NK-92 treated with Interleukin-12 subunit alpha and Interleukin-12 subunit beta, amount 100 ng/mL, for 24 hours (cell line): ENCODE results near the gene PCTP.

Source experiments
- DNase-seq: peaks from one replicate; lab custom pipeline; 2025; lab: John Stamatoyannopoulos, UW

Gene PCTP

DNA sequence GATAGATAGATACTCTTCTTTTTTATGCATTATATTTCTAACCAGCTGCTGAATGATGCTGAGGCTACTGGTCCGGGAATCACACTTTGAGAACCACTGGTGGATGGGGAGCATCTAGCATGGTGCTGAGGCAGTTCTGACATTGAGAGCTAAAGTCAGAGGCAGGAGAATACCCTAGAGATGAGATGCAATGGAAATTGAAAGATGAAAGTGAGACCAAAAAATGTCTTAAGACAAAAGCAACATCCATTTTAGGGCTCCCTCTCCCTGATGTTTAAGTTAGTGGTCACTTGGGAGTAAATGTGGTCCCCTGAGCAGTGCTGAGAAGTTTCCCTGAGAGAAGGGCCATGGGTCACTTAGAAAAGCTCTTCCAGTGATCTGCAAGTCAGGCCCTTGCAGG is 6.8 kb downstream of the PCTP start:
- no peak for DNase-seq

DNA sequence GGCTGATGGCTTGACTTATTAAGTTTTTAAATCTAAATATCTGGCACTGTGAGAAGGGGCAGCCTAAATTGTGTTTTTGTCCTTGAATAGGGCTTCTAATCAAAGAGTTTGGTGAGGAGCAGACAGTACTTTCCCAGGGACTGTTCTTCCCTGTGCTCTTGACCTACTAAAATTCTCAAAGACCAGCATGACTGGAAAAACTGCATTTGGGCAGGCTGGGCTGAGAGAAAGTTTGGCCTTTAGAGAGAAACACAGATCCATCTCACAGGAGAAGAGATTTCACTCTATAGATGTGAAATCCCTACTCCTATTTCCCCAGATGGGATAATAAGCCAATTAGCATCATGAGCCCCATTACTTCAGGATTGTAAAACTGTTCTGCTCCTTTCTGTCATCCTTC is 7.3 kb downstream of the PCTP start:
- no peak for DNase-seq

DNA sequence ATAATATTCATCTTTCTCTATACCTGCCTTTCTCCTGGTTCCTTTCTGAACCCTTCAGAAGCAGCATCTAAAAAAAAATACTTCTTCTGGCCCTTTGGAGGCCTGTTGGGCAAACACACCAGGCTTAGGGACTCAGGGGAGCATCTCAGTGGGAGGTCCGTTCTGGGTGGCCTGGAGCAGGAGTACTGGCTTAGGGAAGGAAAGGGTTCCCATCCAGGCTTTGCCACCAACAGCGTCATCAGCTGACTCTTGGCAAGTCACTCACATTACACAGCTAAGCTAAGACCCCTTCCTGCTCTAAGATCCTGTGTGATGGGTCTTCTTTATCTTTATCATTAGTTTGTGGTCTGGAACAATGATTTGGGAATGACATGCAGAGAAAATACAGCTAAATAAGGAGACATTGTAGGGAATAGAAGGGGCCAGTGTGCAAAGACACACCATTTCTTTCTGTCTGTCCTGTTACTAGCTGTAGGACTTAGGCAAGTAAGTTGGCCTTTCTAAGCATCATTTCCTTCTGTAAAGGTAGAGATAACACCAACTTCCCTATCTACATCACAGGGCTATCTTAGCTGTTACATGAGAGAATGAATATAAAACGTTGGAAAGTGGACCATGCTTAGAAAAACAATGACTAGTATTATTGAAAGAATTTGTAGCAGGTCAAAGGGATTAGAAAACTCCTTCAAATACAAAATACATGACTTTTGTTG is 9.9 kb downstream of the PCTP start:
- DNase-seq: no peak

DNA sequence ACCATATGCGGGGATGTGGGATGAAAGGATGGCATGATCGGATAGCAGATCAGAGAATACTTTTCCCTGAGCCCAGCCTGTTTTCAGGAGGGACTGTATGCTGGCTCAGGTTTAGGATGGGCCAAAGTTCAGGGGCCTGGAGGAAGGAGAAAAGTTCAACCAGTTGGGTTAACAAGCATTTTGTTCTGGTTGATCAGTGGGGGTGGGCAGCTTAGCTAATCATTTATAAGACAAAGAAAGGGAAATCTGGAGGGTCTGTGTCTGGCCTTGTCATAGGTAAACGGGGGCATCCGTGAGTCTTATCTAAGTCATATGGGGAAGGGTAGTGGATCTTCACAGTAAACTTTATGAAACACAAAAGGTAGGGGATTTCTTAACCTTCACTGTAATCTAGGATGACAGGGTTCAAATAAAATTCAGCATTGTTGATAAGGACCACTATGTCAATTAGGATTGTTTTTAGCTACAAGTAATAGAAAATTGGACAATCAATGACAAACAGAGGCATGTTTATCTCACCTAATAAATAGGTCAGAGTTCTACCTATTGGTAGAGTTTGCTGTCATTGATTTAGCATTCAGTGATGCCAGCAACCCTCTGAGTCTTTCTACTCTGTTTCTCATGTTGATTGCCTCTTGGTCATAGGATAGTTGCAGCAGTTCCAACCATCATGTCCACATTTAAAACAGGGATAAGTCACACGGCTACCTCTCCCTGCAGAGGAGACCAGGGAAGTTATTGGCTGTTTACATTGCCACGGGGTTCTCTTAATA is 11.4 kb downstream of the PCTP start:
- DNase-seq: no peak

DNA sequence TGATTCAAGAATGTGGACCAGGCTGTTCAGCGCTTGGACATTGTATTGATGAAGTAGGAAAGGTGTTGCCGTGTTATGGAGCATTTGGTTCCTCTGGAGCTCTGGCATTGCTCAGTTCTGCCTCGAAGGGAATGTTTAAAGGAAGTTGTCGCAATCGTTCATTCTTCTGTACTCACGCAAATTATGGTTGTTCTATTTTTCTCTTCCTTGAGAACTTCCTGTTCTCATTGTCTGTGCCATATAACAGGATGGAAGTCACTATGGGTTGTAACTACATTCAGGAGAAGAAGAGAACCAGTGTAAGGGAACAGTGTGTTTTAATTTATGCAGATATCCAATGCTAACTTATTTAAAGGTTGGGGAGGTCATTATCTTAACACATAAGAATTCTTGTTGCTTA is 13.0 kb downstream of the PCTP start:
- DNase-seq: no peak

DNA sequence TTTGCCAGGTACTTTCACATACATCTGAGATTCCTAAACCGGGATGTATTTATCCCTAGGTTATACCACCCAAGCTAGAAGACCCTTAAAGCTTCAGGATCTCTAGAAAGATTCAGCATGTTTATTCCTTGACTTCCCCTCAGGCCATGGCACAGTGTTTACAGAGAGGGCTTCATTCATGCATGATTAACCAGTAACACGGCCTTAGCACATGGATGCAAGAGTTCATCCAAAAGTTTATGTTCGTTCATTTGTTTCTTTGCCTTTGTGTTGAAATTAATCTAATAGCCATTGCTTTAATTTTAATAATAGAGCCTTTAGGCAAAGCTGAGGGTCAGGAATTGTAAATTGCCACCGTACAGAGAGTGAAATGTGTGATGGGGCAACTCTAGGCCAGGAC is 13.8 kb downstream of the PCTP start:
- no peak for DNase-seq

DNA sequence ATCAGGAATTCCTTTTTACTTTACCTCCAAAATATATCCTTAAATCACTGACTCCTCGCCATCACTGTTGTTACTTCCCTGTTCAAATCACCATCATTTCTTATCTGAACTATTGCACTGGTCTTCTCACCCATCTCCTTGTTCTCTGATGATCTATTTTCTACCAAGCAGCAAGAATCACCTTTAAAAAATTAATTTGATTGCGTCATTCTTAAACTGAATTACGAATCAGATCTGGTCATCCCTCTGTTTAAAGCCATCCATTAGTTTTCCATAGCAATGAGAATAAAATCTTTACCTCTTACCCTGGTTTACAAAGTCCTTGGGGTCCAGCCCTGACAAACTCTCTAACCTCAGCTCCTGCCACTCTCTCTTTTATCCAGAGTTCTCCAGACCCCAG is 14.6 kb downstream of the PCTP start:
- DNase-seq: no peak

DNA sequence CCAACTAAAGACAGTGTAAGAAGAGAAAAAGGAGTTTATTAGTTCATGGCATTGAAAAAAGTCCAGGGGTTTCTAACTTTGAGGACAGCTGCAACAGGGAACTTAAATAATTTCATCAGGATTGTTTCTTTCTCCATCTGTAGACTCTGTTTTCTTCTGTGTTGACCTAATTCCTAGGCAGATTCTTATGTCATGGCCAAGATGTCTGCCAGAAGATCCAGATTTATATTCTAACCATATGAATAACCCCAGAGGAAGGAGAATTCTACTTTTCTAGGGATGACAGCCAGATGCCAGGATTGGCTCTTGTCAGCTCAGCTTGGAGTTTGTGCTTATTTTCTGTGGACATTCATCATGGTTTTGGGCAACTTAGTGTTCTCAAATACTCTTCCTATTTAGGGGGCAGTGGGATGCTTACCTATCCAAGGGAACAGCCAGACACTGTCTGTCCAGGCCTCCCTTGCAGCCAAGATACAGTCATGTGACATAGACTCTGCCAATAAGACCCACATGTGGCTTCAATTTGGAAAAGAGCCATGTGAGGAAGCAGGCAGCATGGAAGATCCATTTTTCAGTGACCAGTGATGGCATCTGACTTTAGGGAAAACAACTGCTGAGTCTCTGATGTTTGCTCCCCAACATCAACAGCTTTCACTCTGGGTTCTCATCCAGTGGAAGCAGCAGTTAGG is 18.2 kb downstream of the PCTP start:
- DNase-seq: no peak

DNA sequence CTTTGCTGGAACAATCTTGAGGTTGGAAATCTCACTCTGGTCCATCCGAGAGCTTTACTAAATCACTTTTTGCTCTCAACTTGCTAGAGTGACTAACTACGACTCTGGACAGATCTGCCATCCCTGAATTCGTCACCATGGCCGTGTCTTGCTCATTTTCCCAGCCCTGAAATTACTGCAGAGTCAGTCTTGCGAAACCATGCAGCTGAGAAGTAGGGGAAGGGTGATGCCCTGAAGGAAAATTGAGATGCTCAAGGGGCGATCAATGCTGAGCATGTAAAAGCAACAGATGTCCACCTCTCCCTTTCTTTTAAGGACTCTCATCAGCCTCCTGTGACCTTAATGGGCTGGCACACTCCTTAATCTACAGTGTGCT is 18.8 kb downstream of the PCTP start:
- no peak for DNase-seq

DNA sequence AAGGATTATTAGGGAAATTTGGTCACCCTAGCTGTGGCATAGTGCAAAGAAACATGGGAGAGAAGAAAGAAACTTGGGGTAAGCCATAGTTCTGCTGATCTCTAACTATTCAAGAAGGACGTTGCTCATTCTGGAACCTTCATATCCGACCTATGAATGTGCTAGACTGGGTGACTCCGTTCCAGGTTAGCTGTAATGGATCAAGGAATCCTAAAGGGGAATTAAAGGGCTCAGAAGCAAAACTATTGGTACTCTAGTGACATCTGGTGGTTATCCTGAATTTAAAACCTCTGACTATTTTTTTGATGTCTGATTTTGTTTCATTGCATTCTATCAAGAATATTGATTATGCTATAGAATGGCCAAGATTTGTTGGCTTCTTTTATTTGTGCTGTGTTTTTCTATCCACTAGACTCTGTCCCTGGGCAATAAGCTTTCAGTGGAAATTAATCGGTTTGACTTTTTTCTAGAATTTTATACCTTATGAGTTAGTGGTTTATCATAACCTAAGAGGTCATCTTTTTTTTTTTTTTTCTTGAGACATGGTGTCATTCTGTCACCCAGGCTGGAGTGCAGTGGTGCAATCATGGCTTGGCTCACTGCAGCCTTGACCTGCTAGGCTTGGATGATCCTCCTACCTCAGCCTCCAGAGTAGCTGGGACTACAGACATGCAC is 19.5 kb downstream of the PCTP start:
- DNase-seq: no peak

DNA sequence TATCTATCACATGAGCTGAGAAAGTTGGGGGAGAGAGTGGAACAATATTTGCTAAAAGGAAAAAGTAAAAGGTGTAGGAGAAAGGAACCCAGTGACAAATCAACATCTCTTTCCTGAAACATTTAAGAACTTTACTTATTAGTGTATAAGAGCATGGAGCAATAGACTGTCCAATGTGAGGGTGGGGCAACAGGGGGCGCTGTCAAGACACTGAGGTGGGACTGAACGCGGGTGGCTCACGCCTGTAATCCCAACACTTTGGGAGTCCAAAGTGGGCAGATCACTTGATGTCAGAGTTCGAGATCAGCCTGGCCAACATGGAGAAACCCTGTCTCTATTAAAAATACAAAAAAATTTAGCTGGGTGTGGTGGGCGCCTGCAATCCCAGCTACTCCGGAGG is 21.2 kb downstream of the PCTP start:
- DNase-seq: no peak

DNA sequence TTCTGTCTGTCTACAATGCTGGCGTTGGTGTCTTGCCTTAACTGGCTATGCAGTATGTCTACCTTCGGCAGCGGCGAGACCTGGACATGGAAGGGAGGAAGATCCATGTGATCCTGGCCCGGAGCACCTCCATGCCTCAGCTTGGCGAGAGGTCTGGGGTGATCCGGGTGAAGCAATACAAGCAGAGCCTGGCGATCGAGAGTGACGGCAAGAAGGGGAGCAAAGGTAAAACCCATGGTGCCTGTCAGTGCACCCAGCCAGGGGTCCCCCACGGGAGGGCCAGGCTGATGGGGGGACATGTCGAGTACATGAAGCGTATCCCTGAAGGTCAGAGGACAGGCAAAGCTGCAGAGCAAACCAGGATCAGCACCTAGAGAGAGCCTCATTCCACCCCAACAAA is 22.8 kb downstream of the PCTP start:
- no peak for DNase-seq

DNA sequence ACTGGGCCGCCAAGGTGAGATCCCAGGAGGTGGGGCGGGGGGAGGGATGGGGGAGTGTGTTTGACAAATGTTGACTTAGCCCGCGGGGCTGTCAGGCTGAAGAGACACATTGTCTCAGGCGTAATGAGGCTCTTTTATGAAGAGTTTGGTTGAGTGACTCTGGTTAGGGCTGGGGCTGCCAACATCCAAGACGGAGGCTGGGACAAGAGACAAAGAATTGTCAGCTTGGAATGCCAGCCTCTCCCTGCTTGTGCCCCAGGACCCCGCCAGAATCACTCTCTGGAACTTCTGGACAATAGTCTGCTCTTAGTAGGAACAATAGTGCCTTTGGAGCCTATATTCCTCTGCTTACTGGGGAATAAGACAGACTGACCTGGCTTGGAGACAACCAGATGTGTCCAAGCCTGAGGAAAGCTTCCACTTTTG is 24.0 kb downstream of the PCTP start:
- DNase-seq: no peak

DNA sequence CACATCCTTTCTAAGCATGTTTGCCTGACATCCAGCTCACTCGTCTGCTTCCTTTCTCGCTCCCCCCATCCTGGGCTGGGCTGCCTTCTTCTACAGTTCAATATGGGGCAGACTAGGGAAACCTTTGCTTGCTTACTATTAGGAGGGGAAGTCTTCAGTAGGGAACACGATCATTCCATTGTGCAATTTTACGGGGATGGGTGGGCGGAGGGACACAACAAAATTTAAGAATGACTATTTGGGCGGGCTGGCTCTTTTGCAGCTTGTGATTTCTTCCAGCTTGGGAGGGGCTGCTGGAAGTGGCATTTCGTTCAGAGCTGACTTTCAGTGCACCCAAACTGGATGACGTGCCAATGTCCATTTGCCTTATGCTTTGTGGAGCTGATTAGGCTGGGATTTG is 25.4 kb downstream of the PCTP start:
- no peak for DNase-seq

DNA sequence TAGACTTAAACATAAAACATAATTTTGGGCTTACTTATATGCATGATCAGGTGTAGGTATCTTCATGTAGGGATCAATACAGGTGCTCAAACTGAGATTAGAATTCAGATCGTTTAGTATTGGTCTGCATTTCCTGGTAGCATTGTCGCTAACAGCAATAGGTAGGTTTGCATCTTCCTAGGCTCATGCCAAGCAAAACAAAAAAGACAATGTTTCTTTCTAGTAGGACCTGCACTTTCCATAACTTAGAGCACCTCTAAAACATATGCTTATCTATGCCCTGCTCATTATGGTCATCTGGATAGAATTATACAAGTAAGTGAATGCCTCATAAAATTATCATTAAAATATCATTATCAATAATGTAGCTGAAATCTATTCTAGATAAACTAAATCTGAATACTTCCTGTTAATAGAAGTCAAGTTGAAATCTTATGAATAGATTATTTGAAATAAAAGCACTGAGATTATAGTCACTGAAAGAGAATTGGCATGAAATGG is 26.7 kb downstream of the PCTP start:
- no peak for DNase-seq

DNA sequence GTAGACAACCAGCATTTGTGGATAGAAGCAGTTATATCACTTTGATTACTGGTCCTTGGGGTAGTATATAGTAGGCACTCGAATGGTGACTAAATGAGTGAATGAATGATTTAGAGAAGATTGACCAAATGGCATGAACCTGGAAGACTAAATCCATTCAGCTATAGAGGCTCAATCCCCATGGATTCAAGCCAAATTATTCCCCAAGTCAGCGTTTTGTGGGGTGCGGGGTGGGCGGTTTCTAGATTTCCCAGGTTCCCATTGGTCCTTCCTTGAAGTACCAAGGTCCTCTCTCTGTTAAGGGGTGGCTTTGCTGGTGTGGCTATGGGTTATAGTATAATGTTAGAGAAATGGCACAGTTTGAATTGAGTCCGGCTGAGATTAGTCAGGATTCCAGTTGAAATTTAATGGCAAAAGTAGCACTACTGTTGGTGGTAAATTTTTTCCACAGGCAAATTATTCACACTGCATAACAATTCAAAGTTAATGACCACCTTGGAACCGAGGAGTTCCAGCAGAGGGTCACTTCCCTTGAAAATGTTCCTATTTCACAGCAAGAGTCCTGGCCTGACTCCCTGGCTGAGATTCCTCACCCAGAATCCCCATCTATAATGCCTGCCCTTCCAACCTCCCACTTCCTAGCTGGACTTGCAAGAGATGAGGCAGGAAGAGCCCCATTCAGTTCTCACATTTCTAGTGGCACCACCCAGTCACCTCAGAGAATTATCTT is 27.7 kb downstream of the PCTP start:
- DNase-seq: no peak

DNA sequence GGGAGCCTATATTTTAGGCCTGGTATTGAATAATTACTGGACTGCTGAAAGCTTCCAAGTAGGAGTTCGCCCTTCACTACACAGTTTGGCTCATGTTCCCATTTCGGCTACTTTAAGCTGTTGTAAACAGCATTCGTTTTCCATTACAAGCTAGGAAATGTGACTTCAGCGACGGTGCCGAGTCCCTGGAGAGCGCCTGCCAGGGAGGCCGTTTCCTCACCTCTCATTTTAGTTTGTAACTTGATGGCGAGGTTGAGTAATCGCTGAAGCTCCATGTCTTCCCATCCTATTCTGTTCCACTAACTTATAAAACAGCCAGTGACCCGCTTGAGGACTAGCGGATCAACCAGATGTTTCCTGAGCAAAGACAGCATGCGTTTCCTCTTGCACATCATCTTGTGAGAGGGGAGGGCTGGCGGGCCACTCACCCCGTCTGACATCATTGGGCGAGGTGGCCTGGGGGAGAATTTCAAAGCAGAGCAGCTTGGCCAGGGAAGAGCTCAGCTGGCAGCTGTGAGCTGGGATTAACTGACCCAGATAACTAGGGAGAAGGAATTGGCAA is 32.9 kb downstream of the PCTP start:
- DNase-seq: no peak

DNA sequence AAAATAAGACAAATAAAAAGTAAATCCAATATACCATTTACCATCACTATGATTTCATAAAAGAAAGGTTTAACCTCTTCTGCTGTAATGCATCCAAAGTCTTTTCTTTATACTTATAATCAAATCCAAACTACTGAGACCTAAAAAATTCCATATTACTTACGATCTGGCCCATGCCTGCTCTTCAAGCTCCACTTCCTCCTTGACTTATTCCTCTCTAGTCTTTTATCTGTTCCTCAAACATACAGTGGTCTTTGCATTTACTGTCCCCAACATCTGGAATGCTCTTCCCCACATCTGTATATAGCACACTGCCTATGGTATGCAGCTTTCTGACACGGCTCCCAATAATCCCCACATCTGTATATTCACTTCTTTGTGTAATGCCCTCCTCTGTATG is 33.8 kb downstream of the PCTP start:
- DNase-seq: no peak

DNA sequence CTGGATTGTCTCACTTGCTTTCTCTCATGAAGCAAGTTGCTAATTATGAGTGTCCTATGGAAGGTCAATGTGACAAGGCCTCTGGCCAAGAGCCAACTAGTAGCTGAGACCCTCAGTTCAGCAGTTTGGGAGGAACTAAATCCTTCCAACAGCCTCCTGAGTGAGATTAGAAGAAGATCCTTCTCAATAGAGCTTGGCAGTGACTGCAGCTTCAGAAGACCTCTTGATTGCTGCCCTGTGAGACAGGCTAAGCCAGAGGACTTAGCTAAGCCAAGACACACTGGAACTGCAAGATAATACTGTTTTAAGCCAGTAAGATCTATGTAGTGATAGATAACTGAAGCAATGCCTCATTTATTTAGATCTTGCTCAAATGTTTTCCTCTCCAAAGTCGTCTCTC is 34.3 kb downstream of the PCTP start:
- no peak for DNase-seq

DNA sequence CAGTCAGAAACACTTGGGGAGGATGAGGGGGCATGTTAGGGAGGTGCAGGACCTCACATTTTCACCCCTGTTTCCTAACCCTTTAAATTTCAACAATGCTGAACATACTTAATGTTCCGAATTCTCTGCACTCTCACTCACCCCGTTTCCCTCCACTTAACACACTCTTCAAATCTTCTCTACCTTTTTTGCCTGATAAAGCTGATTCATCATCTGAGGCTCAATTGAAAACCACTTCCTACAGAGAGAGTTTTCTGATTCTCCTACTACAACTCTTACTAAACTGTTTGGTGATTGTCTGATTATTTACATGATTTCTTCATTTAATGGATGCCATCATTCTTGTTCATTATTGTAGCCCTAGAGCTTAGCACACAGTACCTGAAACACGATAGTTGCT is 42.4 kb downstream of the PCTP start:
- no peak for DNase-seq

DNA sequence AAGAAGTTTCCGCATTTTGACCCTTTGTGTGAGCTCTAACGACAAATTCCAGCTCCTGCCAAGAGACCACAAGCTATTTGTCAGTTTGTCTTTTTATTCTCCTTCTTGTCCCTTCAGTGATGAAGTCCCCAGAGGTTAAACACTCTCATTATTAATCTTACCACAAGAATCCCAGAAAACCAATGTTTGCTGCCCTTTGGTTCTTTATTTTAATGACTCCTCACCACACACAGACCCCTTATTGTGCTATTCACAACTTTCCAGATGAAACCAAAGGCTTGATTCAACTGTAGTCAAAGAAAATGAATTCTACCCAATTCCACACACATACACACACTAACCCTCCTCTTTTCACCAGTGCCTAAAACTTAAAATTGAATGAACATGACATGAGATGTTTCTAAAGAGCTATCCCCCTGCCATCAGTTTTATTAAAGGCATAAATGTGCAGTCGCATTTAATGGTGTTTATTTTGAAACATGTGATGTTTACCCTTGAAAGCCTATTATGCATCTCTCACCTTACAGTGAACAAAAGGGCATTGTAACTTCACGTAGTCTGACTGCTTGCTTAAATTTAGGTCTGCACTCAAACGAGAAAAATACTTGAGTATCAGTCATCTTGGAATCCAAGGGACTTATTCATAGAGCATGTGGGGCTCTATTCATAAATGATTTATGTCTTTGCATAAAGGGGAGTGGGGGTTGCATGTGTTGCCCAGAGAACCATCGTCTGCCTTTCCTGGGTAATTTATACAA is 44.1 kb downstream of the PCTP start:
- no peak for DNase-seq
